Measurements from ENCODE around the gene FN3K. TPM values are rescaled to one million over a fixed set of nuclear protein-coding genes. Genes with fewer than 3 reads are reported as not detected.

FN3K gene
- total and polyA plus RNA-seq, 2 of the 13 experiments (the other 11 are each of a cell fraction or from before 2014, with no cell fraction given), result 3.5 to 12.2 TPM

DNA sequence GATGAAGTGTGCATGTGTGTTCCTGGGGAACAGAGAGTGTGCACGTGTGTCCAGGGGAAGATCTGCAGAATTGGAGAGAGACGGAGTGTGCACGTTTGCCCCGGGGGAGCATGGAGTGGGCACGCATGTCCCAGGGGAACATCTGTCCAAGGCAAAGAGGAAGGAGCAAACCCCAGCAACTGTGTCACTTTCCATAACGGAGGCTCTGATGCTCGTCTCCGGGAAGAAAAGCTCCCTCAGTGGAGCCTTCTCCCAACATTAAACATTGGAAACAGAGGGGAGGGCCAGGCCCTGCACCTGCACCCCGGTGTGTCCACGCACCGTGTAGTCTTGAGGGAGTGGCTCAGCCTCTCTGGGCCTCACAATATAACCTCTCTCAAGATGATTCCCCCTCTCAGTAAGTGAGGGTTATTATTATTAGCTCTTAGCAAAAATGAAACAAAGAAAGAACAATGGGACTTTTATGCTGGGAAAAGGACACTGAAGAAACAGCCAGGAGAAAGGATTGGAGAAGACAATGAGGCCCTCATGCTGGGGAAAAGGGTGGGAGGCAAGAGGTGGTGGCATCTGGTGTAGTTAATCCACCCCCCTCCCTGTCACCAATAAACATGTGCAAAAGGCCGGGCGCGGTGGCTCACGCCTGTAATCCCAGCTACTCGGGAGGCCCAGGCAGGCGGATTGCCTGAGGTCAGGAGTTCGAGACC lies 44.5 kb upstream of the FN3K start:
- no peak overlapping the region for H3K9ac ChIP-seq (ENCODE audit: insufficient read depth, low read depth, low read length)
- ATAC-seq (no peak), FAIRE-seq (no peak), DNase-seq (ENCODE audit: low spot score) (no peak)
- no peaks in the 10 kb centered on the region for H3K79me2 ChIP-seq (ENCODE audit: insufficient read depth, low read length)
- no peaks in the 10 kb centered on the region for H3K27me3 ChIP-seq (ENCODE audit: control insufficient read depth in 1 of 2, insufficient read depth in 2 of 2, low read length in 2 of 2)
- no peaks in the 10 kb centered on the region for H4K20me1 ChIP-seq (ENCODE audit: insufficient read depth, low read length)
- intact Hi-C loops (cut with micrococcal nuclease; ENCODE audit: unreplicated experiment), result no loop called here
- TF ChIP-seq DNMT3B (CRISPR knock-in tag; conservative IDR thresholded peaks at IDR 0.05) (no peak), TEAD3 (CRISPR knock-in tag; optimal IDR thresholded peaks at IDR 0.05; ENCODE audit: borderline replicate concordance) (no peak), BCL6 (CRISPR knock-in tag; IDR thresholded peaks at IDR 0.05) (no peak), REXO4 (CRISPR knock-in tag; IDR thresholded peaks at IDR 0.05; ENCODE audit: borderline replicate concordance) (no peak), XBP1 (CRISPR knock-in tag; IDR thresholded peaks at IDR 0.05) (no peak), HDAC1 (CRISPR knock-in tag; IDR thresholded peaks at IDR 0.05) (no peak), KDM4B (CRISPR knock-in tag; IDR thresholded peaks at IDR 0.05) (no peak), NFKBIZ (CRISPR knock-in tag; IDR thresholded peaks at IDR 0.05) (no peak), ZNF670 (CRISPR knock-in tag; IDR thresholded peaks at IDR 0.05; ENCODE audit: borderline replicate concordance) (no peak), RAD51 (IDR thresholded peaks at IDR 0.05; ENCODE audit: borderline replicate concordance) (no peak), RELA (CRISPR knock-in tag; IDR thresholded peaks at IDR 0.05) (no peak), ZNF841 (CRISPR knock-in tag; IDR thresholded peaks at IDR 0.05; ENCODE audit: borderline replicate concordance) (no peak), HNF4G (IDR thresholded peaks at IDR 0.05; ENCODE audit: borderline replicate concordance, low read depth, low read length) (no peak), HNF4G (CRISPR knock-in tag; IDR thresholded peaks at IDR 0.05; ENCODE audit: borderline replicate concordance, low read depth) (no peak)
- TF ChIP-seq, protein P1, sequence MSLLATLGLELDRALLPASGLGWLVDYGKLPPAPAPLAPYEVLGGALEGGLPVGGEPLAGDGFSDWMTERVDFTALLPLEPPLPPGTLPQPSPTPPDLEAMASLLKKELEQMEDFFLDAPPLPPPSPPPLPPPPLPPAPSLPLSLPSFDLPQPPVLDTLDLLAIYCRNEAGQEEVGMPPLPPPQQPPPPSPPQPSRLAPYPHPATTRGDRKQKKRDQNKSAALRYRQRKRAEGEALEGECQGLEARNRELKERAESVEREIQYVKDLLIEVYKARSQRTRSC (CRISPR knock-in tag; IDR thresholded peaks at IDR 0.05; ENCODE audit: low read depth), result no peak
- no peak overlapping the region for H2AFZ ChIP-seq (ENCODE audit: low read length)
- H3K4me1 ChIP-seq (ENCODE audit: insufficient read depth, low read length), result peaks cover 14% of the 10 kb centered on the region
- H3K9me3 ChIP-seq (ENCODE audit: low read length), result peaks cover 15% of the 10 kb centered on the region
- H3K27ac ChIP-seq (ENCODE audit: extremely low read length, insufficient read depth, low read length), result no peak overlapping the region
- H3K4me2 ChIP-seq (ENCODE audit: low read depth, low read length), result no peak overlapping the region
- BruUV-seq (replicated peaks), result no TSS peak
- CTCF ChIA-PET (ENCODE audit: low intra/inter-chr PET ratio, low total read pairs), result no interaction called here
- in situ Hi-C loops (cut with HindIII; ENCODE audit: extremely low pct_ligation_motif_present, low pct_unique_long_range_greater_than_20kb), result no loop called here
- no peak overlapping the region for H3K4me3 ChIP-seq (replicated peaks in 1 of 3; ENCODE audit: insufficient read depth in 1 of 3, low read depth in 2 of 3, low read length in 3 of 3)
- 80% methylated on average over 18 of the region's 18 CpGs for WGBS (ENCODE audit: low lambda C conversion rate)
- POLR2A ChIA-PET, result no interaction called here
- H3K36me3 ChIP-seq (replicated peaks in 1 of 2; ENCODE audit: control insufficient read depth in 1 of 2, insufficient read depth in 2 of 2, low read length in 2 of 2), result no peaks in the 10 kb centered on the region
